ENCODE measurements around the gene CACNA1G.
A peak's percentile ranks its signal among the peaks of the same experiment; 100 is the strongest.

The CACNA1G gene

GRCh38 chr17:50557630-50558029 lies 2.9 kb upstream of the CACNA1G start:
- TF ChIP-seq, protein P1, sequence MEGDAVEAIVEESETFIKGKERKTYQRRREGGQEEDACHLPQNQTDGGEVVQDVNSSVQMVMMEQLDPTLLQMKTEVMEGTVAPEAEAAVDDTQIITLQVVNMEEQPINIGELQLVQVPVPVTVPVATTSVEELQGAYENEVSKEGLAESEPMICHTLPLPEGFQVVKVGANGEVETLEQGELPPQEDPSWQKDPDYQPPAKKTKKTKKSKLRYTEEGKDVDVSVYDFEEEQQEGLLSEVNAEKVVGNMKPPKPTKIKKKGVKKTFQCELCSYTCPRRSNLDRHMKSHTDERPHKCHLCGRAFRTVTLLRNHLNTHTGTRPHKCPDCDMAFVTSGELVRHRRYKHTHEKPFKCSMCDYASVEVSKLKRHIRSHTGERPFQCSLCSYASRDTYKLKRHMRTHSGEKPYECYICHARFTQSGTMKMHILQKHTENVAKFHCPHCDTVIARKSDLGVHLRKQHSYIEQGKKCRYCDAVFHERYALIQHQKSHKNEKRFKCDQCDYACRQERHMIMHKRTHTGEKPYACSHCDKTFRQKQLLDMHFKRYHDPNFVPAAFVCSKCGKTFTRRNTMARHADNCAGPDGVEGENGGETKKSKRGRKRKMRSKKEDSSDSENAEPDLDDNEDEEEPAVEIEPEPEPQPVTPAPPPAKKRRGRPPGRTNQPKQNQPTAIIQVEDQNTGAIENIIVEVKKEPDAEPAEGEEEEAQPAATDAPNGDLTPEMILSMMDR (IDR thresholded peaks at IDR 0.05; ENCODE audit: extremely low read depth, missing control alignments) = no peak
- DNase-seq (ENCODE audit: low spot score) = no peak

DNA sequence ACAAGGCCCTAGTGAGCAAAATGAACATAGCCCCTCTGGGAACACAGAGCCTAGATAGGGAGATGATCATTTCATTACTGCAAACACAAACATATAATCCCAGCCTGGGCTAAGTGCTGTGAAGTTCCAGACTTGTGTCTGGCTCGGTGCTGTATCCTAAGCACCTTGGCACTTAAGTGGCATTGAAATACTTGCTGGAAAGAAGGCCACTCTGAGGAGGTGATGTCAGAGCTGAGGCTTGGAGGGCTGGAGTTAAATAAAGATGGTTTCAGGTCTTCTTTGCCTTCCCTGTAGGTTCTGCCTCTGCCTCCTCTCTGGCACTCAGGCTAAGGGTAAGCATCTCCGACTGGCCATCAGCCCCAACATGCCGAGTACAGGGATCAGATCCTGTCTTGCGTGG lies 2.4 kb upstream of the CACNA1G start:
- no peak for DNase-seq (ENCODE audit: low spot score)
- TF ChIP-seq, protein P1 (IDR thresholded peaks at IDR 0.05; ENCODE audit: extremely low read depth, missing control alignments) = no peak

DNA sequence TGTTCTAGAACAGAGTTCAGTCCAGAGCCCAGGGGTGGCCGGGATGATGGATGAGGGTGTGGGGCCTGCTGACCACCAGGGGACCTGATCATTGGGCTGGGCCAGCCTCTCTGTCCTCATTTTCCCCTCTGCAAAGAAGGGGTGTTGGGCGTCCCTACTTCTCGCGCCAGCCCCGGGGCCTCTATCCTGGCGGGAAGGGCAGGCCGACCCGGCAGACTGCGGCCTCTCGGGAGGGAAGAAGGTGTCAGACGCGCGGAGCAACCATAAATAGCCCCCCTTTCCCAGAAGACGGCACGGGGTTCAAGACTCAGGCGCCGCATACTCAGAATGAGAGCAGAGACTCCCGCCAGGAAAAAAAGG lies 2.0 kb upstream of the CACNA1G start:
- no peak for DNase-seq (ENCODE audit: low spot score)
- TF ChIP-seq, protein P1 (IDR thresholded peaks at IDR 0.05; ENCODE audit: extremely low read depth, missing control alignments) = no peak

- TF ChIP-seq, protein P1 (IDR thresholded peaks at IDR 0.05; ENCODE audit: extremely low read depth, missing control alignments) = no peak
- no peak for DNase-seq (ENCODE audit: low spot score)
These were observed 1.4 kb upstream of the CACNA1G start for GRCh38 chr17:50558941-50559614.

- TF ChIP-seq, protein P1 (IDR thresholded peaks at IDR 0.05; ENCODE audit: extremely low read depth, missing control alignments) = no peak
- peak; percentile 62 for DNase-seq (ENCODE audit: low spot score)
These were observed 786 bp upstream of the CACNA1G start for GRCh38 chr17:50559674-50560184.

- DNase-seq (ENCODE audit: low spot score) = peak; percentile 73
- TF ChIP-seq, protein P1 (IDR thresholded peaks at IDR 0.05; ENCODE audit: extremely low read depth, missing control alignments) = no peak
These were observed 623 bp downstream of the CACNA1G start for GRCh38 chr17:50560931-50561745.

DNA sequence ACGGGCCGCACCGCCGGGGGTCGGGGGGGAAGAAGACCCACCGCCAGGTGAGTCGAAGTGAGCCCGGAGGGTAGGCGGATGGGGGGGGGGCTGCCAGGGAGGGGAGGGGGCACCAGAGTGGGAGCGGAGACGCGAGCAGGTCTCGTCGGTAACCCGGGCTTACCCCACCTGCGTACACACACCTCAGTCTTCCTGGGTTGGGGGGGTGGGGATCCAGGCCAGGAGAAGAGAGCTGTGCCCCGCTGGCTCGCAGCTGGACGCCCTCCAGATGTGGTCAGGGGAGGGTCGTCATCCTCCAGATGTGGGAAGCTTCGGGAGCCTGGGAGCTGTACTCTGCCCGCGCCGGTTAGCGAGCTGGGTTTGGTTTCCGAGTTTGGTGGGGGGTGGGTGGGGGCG lies 1.2 kb downstream of the CACNA1G start:
- no peak for DNase-seq (ENCODE audit: low spot score)
- TF ChIP-seq, protein P1 (IDR thresholded peaks at IDR 0.05; ENCODE audit: extremely low read depth, missing control alignments) = no peak
